HEK293 (cell line): Measurements from ENCODE around the gene TNKS1BP1.

ENCODE experiments used
- BCL11A ChIP-seq: fragments of 450-650 bp; formaldehyde crosslinking; IDR thresholded peaks from 2 replicates; pipeline ENCODE4 v1.5.1; 2016; ENCODE audit warnings: low read depth, missing biosample characterization, missing genetic modification characterization
- CTCF ChIP-seq: fragments of 450-650 bp; formaldehyde crosslinking; IDR thresholded peaks from 2 replicates; pipeline ENCODE4 v1.5.1; 2016; ENCODE audit warnings: missing biosample characterization, missing genetic modification characterization
- SETDB1 ChIP-seq: IDR thresholded peaks from one replicate; pipeline ENCODE4 v1.6.1; 2017; ENCODE audit warnings: mild to moderate bottlenecking, low read length, moderate library complexity, mixed read lengths; ENCODE audit not compliant: insufficient read length
- SP3 ChIP-seq: fragments of 450-650 bp; formaldehyde crosslinking; IDR thresholded peaks from 2 replicates; pipeline ENCODE4 v1.5.1; 2016; ENCODE audit warnings: missing biosample characterization, missing genetic modification characterization
- ZNF324 ChIP-seq: fragments of 450-650 bp; formaldehyde crosslinking; IDR thresholded peaks from 2 replicates; pipeline ENCODE4 v1.5.1; 2016; ENCODE audit warnings: missing biosample characterization, missing genetic modification characterization
- ZNF549 ChIP-seq: fragments of 450-650 bp; IDR thresholded peaks from 2 replicates; pipeline ENCODE4 v1.5.1; 2018; ENCODE audit warnings: missing biosample characterization, missing genetic modification characterization, mild to moderate bottlenecking, inconsistent platforms, moderate library complexity
- ZNF660 ChIP-seq: fragments of 450-650 bp; IDR thresholded peaks from 2 replicates; pipeline ENCODE4 v1.5.1; 2018; ENCODE audit warnings: missing biosample characterization, mild to moderate bottlenecking, missing genetic modification characterization
- ZNF677 ChIP-seq: fragments of 450-650 bp; IDR thresholded peaks from 2 replicates; pipeline ENCODE4 v1.5.0; 2018; ENCODE audit warnings: missing biosample characterization, mild to moderate bottlenecking, missing genetic modification characterization, moderate library complexity
- TF ChIP-seq, protein P1 (sequence below): fragments of 450-650 bp; formaldehyde crosslinking; IDR thresholded peaks from 2 replicates; pipeline ENCODE4 v1.5.1; 2016; ENCODE audit warnings: missing biosample characterization, missing genetic modification characterization

DNA sequence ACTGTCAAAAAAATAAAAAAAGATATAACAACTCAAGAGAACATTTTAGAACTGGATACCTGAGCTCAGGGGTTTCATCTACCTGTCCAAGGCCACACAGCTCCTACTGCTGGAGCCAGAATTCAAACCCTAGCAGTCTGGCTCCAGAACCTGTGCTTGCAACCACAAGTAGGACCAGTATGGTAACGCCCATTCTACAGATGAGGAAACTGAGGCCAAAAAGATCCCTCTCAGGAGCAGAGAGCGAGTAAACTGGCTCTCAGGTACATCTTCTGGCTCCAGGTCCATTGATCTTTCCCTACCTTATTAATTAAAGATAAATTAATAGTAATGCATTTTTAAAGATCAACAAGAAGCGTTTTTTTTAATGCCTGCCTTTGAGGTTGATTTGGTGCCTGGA, 32.6 kb upstream of the TNKS1BP1 start:
- TF ChIP-seq CTCF (tag by site-specific recombination) (no peak), ZNF677 (tag by site-specific recombination) (no peak), SP3 (tag by site-specific recombination) (no peak), ZNF660 (tag by site-specific recombination) (no peak), SETDB1 (no peak), ZNF324 (no peak), BCL11A (tag by site-specific recombination) (no peak), ZNF549 (tag by site-specific recombination) (no peak)
- TF ChIP-seq, protein P1, sequence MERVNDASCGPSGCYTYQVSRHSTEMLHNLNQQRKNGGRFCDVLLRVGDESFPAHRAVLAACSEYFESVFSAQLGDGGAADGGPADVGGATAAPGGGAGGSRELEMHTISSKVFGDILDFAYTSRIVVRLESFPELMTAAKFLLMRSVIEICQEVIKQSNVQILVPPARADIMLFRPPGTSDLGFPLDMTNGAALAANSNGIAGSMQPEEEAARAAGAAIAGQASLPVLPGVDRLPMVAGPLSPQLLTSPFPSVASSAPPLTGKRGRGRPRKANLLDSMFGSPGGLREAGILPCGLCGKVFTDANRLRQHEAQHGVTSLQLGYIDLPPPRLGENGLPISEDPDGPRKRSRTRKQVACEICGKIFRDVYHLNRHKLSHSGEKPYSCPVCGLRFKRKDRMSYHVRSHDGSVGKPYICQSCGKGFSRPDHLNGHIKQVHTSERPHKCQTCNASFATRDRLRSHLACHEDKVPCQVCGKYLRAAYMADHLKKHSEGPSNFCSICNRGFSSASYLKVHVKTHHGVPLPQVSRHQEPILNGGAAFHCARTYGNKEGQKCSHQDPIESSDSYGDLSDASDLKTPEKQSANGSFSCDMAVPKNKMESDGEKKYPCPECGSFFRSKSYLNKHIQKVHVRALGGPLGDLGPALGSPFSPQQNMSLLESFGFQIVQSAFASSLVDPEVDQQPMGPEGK (tag by site-specific recombination), result no peak
